GM12892 (cell line): ENCODE results near the gene GABRR2.

Source experiments
- POLR2A ChIP-seq: IDR thresholded peaks from 2 replicates; pipeline ENCODE4 v1.6.1; 2011; ENCODE audit warnings: low read depth, low read length, control low read depth
- POLR2AphosphoS5 ChIP-seq: IDR thresholded peaks from 2 replicates; pipeline ENCODE4 v1.6.1; 2011; ENCODE audit warnings: low read depth, low read length, control low read depth
- TAF1 ChIP-seq: IDR thresholded peaks from 2 replicates; pipeline ENCODE4 v1.6.1; 2011; ENCODE audit warnings: low read depth, mild to moderate bottlenecking, control low read depth, low read length, borderline replicate concordance

GRCh38 chr6:89361171-89361570 is 46.1 kb upstream of the GABRR2 start:
- TF ChIP-seq POLR2A (no peak), POLR2AphosphoS5 (no peak), TAF1 (no peak)
